ENCODE results near the gene AP3B2. TPM values are rescaled to one million over a fixed set of nuclear protein-coding genes. Genes with fewer than 3 reads are reported as not detected.

AP3B2 gene
- total RNA-seq, 1 experiment from 2014 or later = 0.07 TPM

DNA sequence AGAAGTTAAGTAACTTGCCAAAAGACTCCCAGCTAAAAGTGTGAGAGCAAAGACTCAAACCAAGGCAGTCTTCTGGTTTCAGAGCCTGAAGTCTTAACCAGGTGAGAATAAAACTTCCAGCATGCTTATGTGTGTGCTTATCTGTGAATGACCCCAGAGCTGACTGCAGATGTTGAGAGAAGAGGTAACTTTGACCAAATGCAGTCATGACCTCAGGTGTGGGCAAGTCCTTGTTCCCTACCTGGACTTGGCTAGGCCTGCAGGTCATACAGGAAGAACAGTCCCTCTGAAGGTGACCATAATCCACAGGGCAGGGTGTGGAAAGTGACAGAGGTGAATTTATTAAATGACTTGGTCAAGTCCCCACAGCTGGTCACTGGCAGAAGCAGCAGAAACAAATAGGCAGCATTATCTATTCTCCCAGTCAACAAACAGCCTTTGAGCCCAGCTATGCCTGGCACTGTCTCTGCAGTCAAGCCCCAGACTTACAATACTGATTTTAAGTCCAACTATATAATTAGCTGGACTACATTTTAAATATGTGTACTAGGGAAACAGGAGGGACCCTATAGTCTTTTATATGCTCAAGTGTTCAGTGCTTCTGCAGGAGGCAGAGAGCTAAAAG is 59.5 kb downstream of the AP3B2 start (continued):
- TF ChIP-seq, protein P1, sequence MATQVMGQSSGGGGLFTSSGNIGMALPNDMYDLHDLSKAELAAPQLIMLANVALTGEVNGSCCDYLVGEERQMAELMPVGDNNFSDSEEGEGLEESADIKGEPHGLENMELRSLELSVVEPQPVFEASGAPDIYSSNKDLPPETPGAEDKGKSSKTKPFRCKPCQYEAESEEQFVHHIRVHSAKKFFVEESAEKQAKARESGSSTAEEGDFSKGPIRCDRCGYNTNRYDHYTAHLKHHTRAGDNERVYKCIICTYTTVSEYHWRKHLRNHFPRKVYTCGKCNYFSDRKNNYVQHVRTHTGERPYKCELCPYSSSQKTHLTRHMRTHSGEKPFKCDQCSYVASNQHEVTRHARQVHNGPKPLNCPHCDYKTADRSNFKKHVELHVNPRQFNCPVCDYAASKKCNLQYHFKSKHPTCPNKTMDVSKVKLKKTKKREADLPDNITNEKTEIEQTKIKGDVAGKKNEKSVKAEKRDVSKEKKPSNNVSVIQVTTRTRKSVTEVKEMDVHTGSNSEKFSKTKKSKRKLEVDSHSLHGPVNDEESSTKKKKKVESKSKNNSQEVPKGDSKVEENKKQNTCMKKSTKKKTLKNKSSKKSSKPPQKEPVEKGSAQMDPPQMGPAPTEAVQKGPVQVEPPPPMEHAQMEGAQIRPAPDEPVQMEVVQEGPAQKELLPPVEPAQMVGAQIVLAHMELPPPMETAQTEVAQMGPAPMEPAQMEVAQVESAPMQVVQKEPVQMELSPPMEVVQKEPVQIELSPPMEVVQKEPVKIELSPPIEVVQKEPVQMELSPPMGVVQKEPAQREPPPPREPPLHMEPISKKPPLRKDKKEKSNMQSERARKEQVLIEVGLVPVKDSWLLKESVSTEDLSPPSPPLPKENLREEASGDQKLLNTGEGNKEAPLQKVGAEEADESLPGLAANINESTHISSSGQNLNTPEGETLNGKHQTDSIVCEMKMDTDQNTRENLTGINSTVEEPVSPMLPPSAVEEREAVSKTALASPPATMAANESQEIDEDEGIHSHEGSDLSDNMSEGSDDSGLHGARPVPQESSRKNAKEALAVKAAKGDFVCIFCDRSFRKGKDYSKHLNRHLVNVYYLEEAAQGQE (IDR thresholded peaks at IDR 0.05; ENCODE audit: low read depth) = no peak
- no peak for TF ChIP-seq SRF (IDR thresholded peaks at IDR 0.05; ENCODE audit: low read depth)
- TF ChIP-seq CBX3 (IDR thresholded peaks at IDR 0.05; ENCODE audit: low read depth) = no peak
- no peak for TF ChIP-seq JUND (IDR thresholded peaks at IDR 0.05)
- TF ChIP-seq POLR2AphosphoS5 (IDR thresholded peaks at IDR 0.05; ENCODE audit: low read depth, low read length) = no peak
- no peak for TF ChIP-seq CTCF (IDR thresholded peaks at IDR 0.05 in 2 of 3, conservative IDR thresholded peaks at IDR 0.05 in 1 of 3; ENCODE audit: borderline replicate concordance in 1 of 3, insufficient read depth in 1 of 3, low read depth in 2 of 3, low read length in 2 of 3)
- TF ChIP-seq, protein P2, sequence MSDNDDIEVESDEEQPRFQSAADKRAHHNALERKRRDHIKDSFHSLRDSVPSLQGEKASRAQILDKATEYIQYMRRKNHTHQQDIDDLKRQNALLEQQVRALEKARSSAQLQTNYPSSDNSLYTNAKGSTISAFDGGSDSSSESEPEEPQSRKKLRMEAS (IDR thresholded peaks at IDR 0.05) = no peak

Measured in HCT116 (cell line).